ENCODE measurements around the gene FOXA2. TPM values are rescaled to one million over a fixed set of nuclear protein-coding genes. Genes with fewer than 3 reads are reported as not detected.
A peak's percentile ranks its signal among the peaks of the same experiment; 100 is the strongest.

FOXA2 gene
- total RNA-seq, 1 experiment from 2014 or later, result 43.6 TPM

GRCh38 chr20:22576733-22577514, 7.4 kb downstream of the FOXA2 start:
- H3K4me1 Mint-ChIP-seq (ENCODE audit: low read depth, unreplicated experiment), result peaks cover 44% of the 10 kb centered on the region

GRCh38 chr20:22576273-22576672, 8.1 kb downstream of the FOXA2 start:
- no peaks in the 10 kb centered on the region for H3K27me3 Mint-ChIP-seq (ENCODE audit: insufficient read depth, unreplicated experiment)
- TF ChIP-seq CTCF (IDR thresholded peaks at IDR 0.05; ENCODE audit: insufficient read depth in 1 of 2, low read depth in 1 of 2, low read length in 1 of 2, severe bottlenecking in 1 of 2, unreplicated experiment in 1 of 2), result no peak
- CTCF ChIA-PET, result no interaction called here
- Histone ChIP-seq H3K9me3 (no peaks in the 10 kb centered on the region), H3K27me3 (replicated peaks; ENCODE audit: control insufficient read depth, insufficient read depth, low read length) (no peaks in the 10 kb centered on the region), H3K36me3 (ENCODE audit: control insufficient read depth, insufficient read depth, low read length) (no peaks in the 10 kb centered on the region; the same call in 1 of the 2 replicates), H3K4me3 (ENCODE audit: low read depth, low read length) (no peak overlapping the region), H3K4me1 (peaks cover 45% of the 10 kb centered on the region)
- POLR2A ChIA-PET, result no interaction called here
- no peak for DNase-seq
- intact Hi-C loops (cut with micrococcal nuclease; ENCODE audit: unreplicated experiment), result no loop called here
- H3K4me3 Mint-ChIP-seq (ENCODE audit: unreplicated experiment), result no peak overlapping the region
- peaks cover 51% of the 10 kb centered on the region for H3K4me1 Mint-ChIP-seq (ENCODE audit: low read depth, unreplicated experiment)
- BruUV-seq (replicated peaks), result TSS peak; percentile 0
- H3K9me3 Mint-ChIP-seq (ENCODE audit: unreplicated experiment), result no peaks in the 10 kb centered on the region
- no peak overlapping the region for H3K27ac Mint-ChIP-seq (ENCODE audit: unreplicated experiment)
- H3K36me3 Mint-ChIP-seq (ENCODE audit: insufficient read depth, unreplicated experiment), result peaks cover 27% of the 10 kb centered on the region

More at GRCh38 chr20:22576733-22577514, 7.4 kb downstream of the FOXA2 start:
- H3K4me3 ChIP-seq (ENCODE audit: low read depth, low read length), result no peak overlapping the region
- ChIA-PET CTCF (no interaction called here), POLR2A (no interaction called here)
- Mint-ChIP-seq H3K4me3 (ENCODE audit: unreplicated experiment) (peak overlapping the region; percentile 29), H3K27ac (ENCODE audit: unreplicated experiment) (no peak overlapping the region), H3K36me3 (ENCODE audit: insufficient read depth, unreplicated experiment) (peaks cover 33% of the 10 kb centered on the region), H3K9me3 (ENCODE audit: unreplicated experiment) (no peaks in the 10 kb centered on the region), H3K27me3 (ENCODE audit: insufficient read depth, unreplicated experiment) (no peaks in the 10 kb centered on the region)
- H3K27me3 ChIP-seq (replicated peaks; ENCODE audit: control insufficient read depth, insufficient read depth, low read length), result no peaks in the 10 kb centered on the region
- H3K4me1 ChIP-seq, result peaks cover 38% of the 10 kb centered on the region
- intact Hi-C loops (cut with micrococcal nuclease; ENCODE audit: unreplicated experiment), result no loop called here
- H3K9me3 ChIP-seq, result no peaks in the 10 kb centered on the region
- peaks cover 1% of the 10 kb centered on the region for H3K36me3 ChIP-seq (ENCODE audit: control insufficient read depth, insufficient read depth, low read length)
- no peak for TF ChIP-seq CTCF (IDR thresholded peaks at IDR 0.05; ENCODE audit: insufficient read depth in 1 of 2, low read depth in 1 of 2, low read length in 1 of 2, severe bottlenecking in 1 of 2, unreplicated experiment in 1 of 2)
- BruUV-seq (replicated peaks), result no TSS peak
- DNase-seq, result no peak

- H3K27ac Mint-ChIP-seq (ENCODE audit: unreplicated experiment), result no peak overlapping the region
Observed at GRCh38 chr20:22575737-22576136, 8.6 kb downstream of the FOXA2 start.

More at GRCh38 chr20:22575737-22576136, 8.6 kb downstream of the FOXA2 start:
- Mint-ChIP-seq H3K27me3 (ENCODE audit: insufficient read depth, unreplicated experiment) (no peaks in the 10 kb centered on the region), H3K4me1 (ENCODE audit: low read depth, unreplicated experiment) (peaks cover 56% of the 10 kb centered on the region), H3K4me3 (ENCODE audit: unreplicated experiment) (no peak overlapping the region), H3K36me3 (ENCODE audit: insufficient read depth, unreplicated experiment) (peaks cover 21% of the 10 kb centered on the region), H3K9me3 (ENCODE audit: unreplicated experiment) (no peaks in the 10 kb centered on the region)
- Histone ChIP-seq H3K36me3 (ENCODE audit: control insufficient read depth, insufficient read depth, low read length) (no peaks in the 10 kb centered on the region; the same call in 1 of the 2 replicates), H3K4me3 (ENCODE audit: low read depth, low read length) (no peak overlapping the region), H3K27me3 (replicated peaks; ENCODE audit: control insufficient read depth, insufficient read depth, low read length) (no peaks in the 10 kb centered on the region), H3K9me3 (no peaks in the 10 kb centered on the region), H3K4me1 (peaks cover 50% of the 10 kb centered on the region)
- intact Hi-C loops (cut with micrococcal nuclease; ENCODE audit: unreplicated experiment), result no loop called here
- POLR2A ChIA-PET, result no interaction called here
- no peak for TF ChIP-seq CTCF (IDR thresholded peaks at IDR 0.05; ENCODE audit: insufficient read depth in 1 of 2, low read depth in 1 of 2, low read length in 1 of 2, severe bottlenecking in 1 of 2, unreplicated experiment in 1 of 2)
- DNase-seq, result no peak
- no TSS peak for BruUV-seq (replicated peaks)
- CTCF ChIA-PET, result interaction anchor here (1.6 kb wide), 1 partner anchor 11 kb away, joined by 7 read pairs; no protein-coding TSS in a partner anchor

All from Caco-2 (cell line).